Activated naive CD8-positive, alpha-beta T cell treated with anti-CD3 and anti-CD28 coated beads, Interleukin-2, amount 10 ng/mL, durations not matched to agents 7 days and 5 days (primary cell): ENCODE measurements around the gene SLC26A9. TPM values are rescaled to one million over a fixed set of nuclear protein-coding genes. Genes with fewer than 3 reads are reported as not detected.

Experiments
- ATAC-seq: fragments of 150-1000 bp; cut with Tn5 transposase; one replicate; pipeline ENCODE4 v1.10.0; 2021; ENCODE audit warnings: low read depth, moderate library complexity
- POLR2A ChIA-PET: fragments of 350-600 bp; sonication (Branson Sonifier 250); formaldehyde crosslinking; loops from one replicate; lab custom pipeline; 2021; ENCODE audit warnings: antibody characterized with exemption; lab: Charles Lee
- DNase-seq: peaks from one replicate; pipeline ENCODE4 v3.0.0; 2021
- H3K27ac Mint-ChIP-seq: one replicate; pipeline ENCODE4 v1.8.0; 2022; ENCODE audit warnings: mild to moderate bottlenecking, mixed read lengths
- H3K27me3 Mint-ChIP-seq: one replicate; pipeline ENCODE4 v1.8.0; 2022; ENCODE audit warnings: mild to moderate bottlenecking, moderate library complexity, mixed read lengths
- H3K36me3 Mint-ChIP-seq: one replicate; pipeline ENCODE4 v1.8.0; 2021; ENCODE audit warnings: mild to moderate bottlenecking, mixed read lengths
- H3K4me1 Mint-ChIP-seq: one replicate; pipeline ENCODE4 v1.8.0; 2021; ENCODE audit warnings: mixed read lengths
- H3K4me3 Mint-ChIP-seq: one replicate; pipeline ENCODE4 v1.8.0; 2022; ENCODE audit warnings: mild to moderate bottlenecking, moderate library complexity, mixed read lengths
- H3K9me3 Mint-ChIP-seq: one replicate; pipeline ENCODE4 v1.8.0; 2021; ENCODE audit warnings: mixed read lengths
- total RNA-seq, 2 experiments: library from RNA; stranded (reverse); gene quantifications; one replicate each; pipeline ENCODE4 v1.2.3, GENCODE V29; 2021

The SLC26A9 gene
- not detected for total RNA-seq

GRCh38 chr1:205943245-205943644 lies at the start of gene SLC26A9:
Gene SLC26A9, minus strand, starts transcription at chr1:205943456. Its CDS starts 7,636 bp downstream, at chr1:205935820.
- POLR2A ChIA-PET: no interaction called here
- H3K4me1 Mint-ChIP-seq: peaks cover 3% of the 10 kb centered on the region
- H3K27me3 Mint-ChIP-seq: peaks cover 36% of the 10 kb centered on the region
- H3K36me3 Mint-ChIP-seq: no peaks in the 10 kb centered on the region
- H3K9me3 Mint-ChIP-seq: no peaks in the 10 kb centered on the region
- H3K27ac Mint-ChIP-seq: no peak within 1 kb of the TSS
- no peak for DNase-seq
- no peak for ATAC-seq
- no peak within 1 kb of the TSS for H3K4me3 Mint-ChIP-seq

GRCh38 chr1:205992218-205992882 lies 49.1 kb upstream of the SLC26A9 start:
- no peak for DNase-seq
- peaks cover 14% of the 10 kb centered on the region for H3K27me3 Mint-ChIP-seq
- H3K9me3 Mint-ChIP-seq: no peaks in the 10 kb centered on the region
- POLR2A ChIA-PET: no interaction called here
- H3K36me3 Mint-ChIP-seq: no peaks in the 10 kb centered on the region
- H3K27ac Mint-ChIP-seq: no peak overlapping the region
- no peak for ATAC-seq
- H3K4me1 Mint-ChIP-seq: no peaks in the 10 kb centered on the region
- no peak overlapping the region for H3K4me3 Mint-ChIP-seq

GRCh38 chr1:205991237-205991636 lies 48.0 kb upstream of the SLC26A9 start:
- H3K4me1 Mint-ChIP-seq: no peaks in the 10 kb centered on the region
- H3K9me3 Mint-ChIP-seq: no peaks in the 10 kb centered on the region
- ATAC-seq (no peak), DNase-seq (no peak)
- H3K36me3 Mint-ChIP-seq: no peaks in the 10 kb centered on the region
- POLR2A ChIA-PET: no interaction called here
- peaks cover 10% of the 10 kb centered on the region for H3K27me3 Mint-ChIP-seq
- H3K27ac Mint-ChIP-seq: no peak overlapping the region
- no peak overlapping the region for H3K4me3 Mint-ChIP-seq

GRCh38 chr1:205990226-205990625 lies 47.0 kb upstream of the SLC26A9 start:
- no peaks in the 10 kb centered on the region for H3K4me1 Mint-ChIP-seq
- H3K36me3 Mint-ChIP-seq: no peaks in the 10 kb centered on the region

GRCh38 chr1:205989786-205990185 lies 46.5 kb upstream of the SLC26A9 start:
- Mint-ChIP-seq H3K4me3 (no peak overlapping the region), H3K36me3 (no peaks in the 10 kb centered on the region), H3K4me1 (no peaks in the 10 kb centered on the region), H3K27ac (no peak overlapping the region), H3K27me3 (peaks cover 6% of the 10 kb centered on the region), H3K9me3 (no peaks in the 10 kb centered on the region)
- POLR2A ChIA-PET: no interaction called here
- no peak for DNase-seq
- ATAC-seq: no peak

More at GRCh38 chr1:205990226-205990625, 47.0 kb upstream of the SLC26A9 start:
- ATAC-seq: no peak
- Mint-ChIP-seq H3K9me3 (no peaks in the 10 kb centered on the region), H3K27me3 (peaks cover 6% of the 10 kb centered on the region), H3K4me3 (no peak overlapping the region), H3K27ac (no peak overlapping the region)
- DNase-seq: no peak
- POLR2A ChIA-PET: no interaction called here

- Mint-ChIP-seq H3K27ac (no peak overlapping the region), H3K27me3 (peaks cover 6% of the 10 kb centered on the region)
Observed at GRCh38 chr1:205988585-205988995, 45.3 kb upstream of the SLC26A9 start.

GRCh38 chr1:205986861-205987260 lies 43.6 kb upstream of the SLC26A9 start:
- H3K4me3 Mint-ChIP-seq: no peak overlapping the region
- H3K9me3 Mint-ChIP-seq: no peaks in the 10 kb centered on the region
- POLR2A ChIA-PET: no interaction called here
- no peak overlapping the region for H3K27ac Mint-ChIP-seq
- ATAC-seq (no peak), DNase-seq (no peak)
- H3K4me1 Mint-ChIP-seq: no peaks in the 10 kb centered on the region
- H3K27me3 Mint-ChIP-seq: peaks cover 9% of the 10 kb centered on the region
- no peaks in the 10 kb centered on the region for H3K36me3 Mint-ChIP-seq

More at GRCh38 chr1:205988585-205988995, 45.3 kb upstream of the SLC26A9 start:
- Mint-ChIP-seq H3K4me1 (no peaks in the 10 kb centered on the region), H3K36me3 (no peaks in the 10 kb centered on the region), H3K9me3 (no peaks in the 10 kb centered on the region), H3K4me3 (no peak overlapping the region)
- POLR2A ChIA-PET: no interaction called here
- ATAC-seq: no peak
- no peak for DNase-seq

- no peak for DNase-seq
- Mint-ChIP-seq H3K27ac (no peak overlapping the region), H3K36me3 (no peaks in the 10 kb centered on the region), H3K4me1 (no peaks in the 10 kb centered on the region), H3K27me3 (peaks cover 9% of the 10 kb centered on the region), H3K9me3 (no peaks in the 10 kb centered on the region), H3K4me3 (no peak overlapping the region)
- POLR2A ChIA-PET: no interaction called here
- no peak for ATAC-seq
Observed at GRCh38 chr1:205986292-205986691, 43.0 kb upstream of the SLC26A9 start.

- Mint-ChIP-seq H3K27me3 (peaks cover 7% of the 10 kb centered on the region), H3K9me3 (no peaks in the 10 kb centered on the region), H3K36me3 (no peaks in the 10 kb centered on the region), H3K27ac (no peak overlapping the region), H3K4me3 (no peak overlapping the region), H3K4me1 (no peaks in the 10 kb centered on the region)
- POLR2A ChIA-PET: no interaction called here
- DNase-seq (no peak), ATAC-seq (no peak)
Observed at GRCh38 chr1:205985330-205986005, 42.2 kb upstream of the SLC26A9 start.

GRCh38 chr1:205983925-205984725 lies 40.9 kb upstream of the SLC26A9 start:
- POLR2A ChIA-PET: interaction anchor here (1.3 kb wide), 1 partner anchor 122 kb away, joined by 3 read pairs; no protein-coding TSS in a partner anchor
- no peak for ATAC-seq

GRCh38 chr1:205981257-205981656 lies 38.0 kb upstream of the SLC26A9 start:
- no peak overlapping the region for H3K4me3 Mint-ChIP-seq
- H3K36me3 Mint-ChIP-seq: no peaks in the 10 kb centered on the region
- H3K27me3 Mint-ChIP-seq: peaks cover 3% of the 10 kb centered on the region
- H3K9me3 Mint-ChIP-seq: no peaks in the 10 kb centered on the region
- ATAC-seq (no peak), DNase-seq (no peak)
- POLR2A ChIA-PET: no interaction called here
- H3K27ac Mint-ChIP-seq: no peak overlapping the region
- H3K4me1 Mint-ChIP-seq: no peaks in the 10 kb centered on the region

More at GRCh38 chr1:205983925-205984725, 40.9 kb upstream of the SLC26A9 start:
- no peak overlapping the region for H3K27ac Mint-ChIP-seq
- DNase-seq: peak; percentile 40
- no peaks in the 10 kb centered on the region for H3K9me3 Mint-ChIP-seq
- no peak overlapping the region for H3K4me3 Mint-ChIP-seq
- H3K4me1 Mint-ChIP-seq: no peaks in the 10 kb centered on the region
- H3K36me3 Mint-ChIP-seq: no peaks in the 10 kb centered on the region
- H3K27me3 Mint-ChIP-seq: peaks cover 3% of the 10 kb centered on the region

GRCh38 chr1:205980237-205980870 lies 37.1 kb upstream of the SLC26A9 start:
- POLR2A ChIA-PET: no interaction called here
- Mint-ChIP-seq H3K4me3 (no peak overlapping the region), H3K27me3 (peaks cover 3% of the 10 kb centered on the region), H3K27ac (no peak overlapping the region), H3K9me3 (no peaks in the 10 kb centered on the region), H3K36me3 (no peaks in the 10 kb centered on the region), H3K4me1 (no peaks in the 10 kb centered on the region)
- ATAC-seq (no peak), DNase-seq (no peak)

- Mint-ChIP-seq H3K36me3 (no peaks in the 10 kb centered on the region), H3K4me1 (peaks cover 6% of the 10 kb centered on the region), H3K4me3 (no peak overlapping the region), H3K9me3 (peaks cover 9% of the 10 kb centered on the region), H3K27ac (no peak overlapping the region), H3K27me3 (peaks cover 3% of the 10 kb centered on the region)
- DNase-seq: no peak
- ATAC-seq: no peak
- POLR2A ChIA-PET: no interaction called here
Observed at GRCh38 chr1:205979301-205979700, 36.0 kb upstream of the SLC26A9 start.
